Kidney epithelial cell (primary cell): ENCODE results near the gene LRRC49. TPM values are rescaled to one million over a fixed set of nuclear protein-coding genes. Genes with fewer than 3 reads are reported as not detected.

ENCODE experiments used
- DNase-seq: peaks from one replicate; pipeline ENCODE4 v3.0.0-alpha.2; 2010; ENCODE audit warnings: low read depth
- H3K27me3 ChIP-seq: 2 replicates; pipeline ENCODE4 v1.6.0; 2011; ENCODE audit warnings: low read length; ENCODE audit not compliant: control insufficient read depth, insufficient read depth
- H3K36me3 ChIP-seq: 2 replicates; pipeline ENCODE4 v1.5.1; 2011; ENCODE audit warnings: low read length; ENCODE audit not compliant: control insufficient read depth, insufficient read depth
- H3K4me3 ChIP-seq: 2 replicates; pipeline ENCODE4 v1.5.1; 2011; ENCODE audit warnings: low read depth, mild to moderate bottlenecking, control low read depth, low read length
- CTCF ChIP-seq: IDR thresholded peaks from 2 replicates; pipeline ENCODE4 v1.5.1; 2011; ENCODE audit warnings: mild to moderate bottlenecking, moderate library complexity, low read length, control low read depth, inconsistent platforms; ENCODE audit not compliant: insufficient read depth, poor library complexity, severe bottlenecking
- total RNA-seq: library from RNA; depleted of rRNA; stranded (reverse); fragments of >200 nt; gene quantifications from 2 replicates; pipeline ENCODE4 v1.2.3, GENCODE V29; 2015

Gene LRRC49
- total RNA-seq, 1 donor from 2014 or later = 62.0 TPM

- H3K36me3 ChIP-seq = no peaks in the 10 kb centered on the region
- H3K27me3 ChIP-seq = no peaks in the 10 kb centered on the region
- no peak for TF ChIP-seq CTCF
- no peak overlapping the region for H3K4me3 ChIP-seq
- DNase-seq = no peak
These were observed 61.5 kb downstream of the LRRC49 start for GRCh38 chr15:70954171-70954570.

GRCh38 chr15:70954733-70955132 is 62.1 kb downstream of the LRRC49 start:
- H3K27me3 ChIP-seq = no peaks in the 10 kb centered on the region
- no peak overlapping the region for H3K4me3 ChIP-seq
- no peak for TF ChIP-seq CTCF
- H3K36me3 ChIP-seq = no peaks in the 10 kb centered on the region
- DNase-seq = no peak

GRCh38 chr15:70955151-70955550 is 62.5 kb downstream of the LRRC49 start:
- Histone ChIP-seq H3K27me3 (no peaks in the 10 kb centered on the region), H3K36me3 (no peaks in the 10 kb centered on the region), H3K4me3 (no peak overlapping the region)
- DNase-seq = no peak
- TF ChIP-seq CTCF = no peak

- TF ChIP-seq CTCF = no peak
- H3K36me3 ChIP-seq = no peaks in the 10 kb centered on the region
- DNase-seq = no peak
- no peaks in the 10 kb centered on the region for H3K27me3 ChIP-seq
- no peak overlapping the region for H3K4me3 ChIP-seq
These were observed 63.8 kb downstream of the LRRC49 start for GRCh38 chr15:70956201-70956995.

GRCh38 chr15:70962084-70962483 is 69.5 kb downstream of the LRRC49 start:
- no peak for TF ChIP-seq CTCF
- Histone ChIP-seq H3K4me3 (no peak overlapping the region), H3K27me3 (no peaks in the 10 kb centered on the region), H3K36me3 (no peaks in the 10 kb centered on the region)
- no peak for DNase-seq

GRCh38 chr15:70963199-70963598 is 70.6 kb downstream of the LRRC49 start:
- Histone ChIP-seq H3K27me3 (no peaks in the 10 kb centered on the region), H3K36me3 (no peaks in the 10 kb centered on the region), H3K4me3 (no peak overlapping the region)
- no peak for TF ChIP-seq CTCF
- DNase-seq = no peak
